Neural cell (in vitro differentiated cells): ENCODE results near the gene ECM1. TPM values are rescaled to one million over a fixed set of nuclear protein-coding genes. Genes with fewer than 3 reads are reported as not detected.
A peak's percentile ranks its signal among the peaks of the same experiment; 100 is the strongest.

Experiments
- H2AFZ ChIP-seq: fragments of 200-600, 300-800 bp; sonication (generic), shearing (Covaris generic); 2 replicates; pipeline ENCODE4 v1.6.0; 2014; ENCODE audit warnings: low read depth, mild to moderate bottlenecking, antibody characterized with exemption, low read length, moderate library complexity
- H3F3A ChIP-seq: fragments of 200-600 bp; shearing (Covaris generic); 2 replicates; pipeline ENCODE4 v1.6.1; 2016; ENCODE audit warnings: mild to moderate bottlenecking, moderate library complexity, mixed read lengths, antibody characterized with exemption, low read length; ENCODE audit not compliant: insufficient read depth, poor library complexity, severe bottlenecking
- H3K27ac ChIP-seq: fragments of 200-600, 300-800 bp; sonication (generic), shearing (Covaris generic); 2 replicates; pipeline ENCODE4 v1.5.1; 2014; ENCODE audit warnings: mild to moderate bottlenecking, low read length, moderate library complexity
- H3K27me3 ChIP-seq: fragments of 300-800, 200-600 bp; sonication (generic), shearing (Covaris generic); 2 replicates; pipeline ENCODE4 v1.6.0; 2014; ENCODE audit warnings: mild to moderate bottlenecking, low read depth, low read length, moderate library complexity; ENCODE audit not compliant: insufficient read depth
- H3K36me3 ChIP-seq: fragments of 300-800, 200-600 bp; sonication (generic), shearing (Covaris generic); 2 replicates; pipeline ENCODE4 v1.5.1; 2014; ENCODE audit warnings: mild to moderate bottlenecking, antibody characterized with exemption, low read length, moderate library complexity; ENCODE audit not compliant: insufficient read depth
- H3K4me2 ChIP-seq: fragments of 300-800, 200-600 bp; sonication (generic), shearing (Covaris generic); 2 replicates; pipeline ENCODE4 v1.6.0; 2014; ENCODE audit warnings: mild to moderate bottlenecking, low read length
- H3K4me3 ChIP-seq: fragments of 300-800, 200-600 bp; sonication (generic), shearing (Covaris generic); 2 replicates; pipeline ENCODE4 v1.5.1; 2014; ENCODE audit warnings: mild to moderate bottlenecking, low read length, moderate library complexity
- H3K79me2 ChIP-seq: fragments of 200-600 bp; shearing (Covaris generic); replicated peaks from 2 replicates; pipeline ENCODE4 v1.6.0; 2014; ENCODE audit warnings: mild to moderate bottlenecking, low read length, moderate library complexity; ENCODE audit not compliant: insufficient read depth
- H3K9ac ChIP-seq: fragments of 300-800, 200-600 bp; sonication (generic), shearing (Covaris generic); 2 replicates; pipeline ENCODE4 v1.6.1; 2016; ENCODE audit warnings: mild to moderate bottlenecking, low read length, mixed read lengths
- H3K9me2 ChIP-seq: fragments of 200-600 bp; shearing (Covaris generic); 2 replicates; pipeline ENCODE4 v1.6.1; 2016; ENCODE audit warnings: mild to moderate bottlenecking, low read length, mixed read lengths; ENCODE audit not compliant: insufficient read depth
- H3K9me3 ChIP-seq: fragments of 200-600, 300-800 bp; sonication (generic), shearing (Covaris generic); 2 replicates; pipeline ENCODE4 v1.6.1; 2016; ENCODE audit warnings: mild to moderate bottlenecking, mixed run types, low read length, moderate library complexity, mixed read lengths
- H4K20me1 ChIP-seq: fragments of 200-600 bp; shearing (Covaris generic); 2 replicates; pipeline ENCODE4 v1.6.1; 2016; ENCODE audit warnings: mild to moderate bottlenecking, mixed run types; ENCODE audit not compliant: insufficient read depth
- CTCF ChIP-seq: fragments of 450-650 bp; IDR thresholded peaks from 2 replicates; pipeline ENCODE4 v1.5.1; 2014; ENCODE audit warnings: antibody characterized with exemption, mild to moderate bottlenecking, moderate library complexity; ENCODE audit not compliant: poor library complexity, severe bottlenecking
- EP300 ChIP-seq: fragments of 450-650 bp; conservative IDR thresholded peaks from 2 replicates; pipeline ENCODE4 v1.6.1; 2014; ENCODE audit warnings: antibody characterized with exemption, mild to moderate bottlenecking, moderate library complexity; ENCODE audit not compliant: poor library complexity, severe bottlenecking
- EZH2 ChIP-seq: fragments of 200-600, 300-800 bp; shearing (Covaris generic), sonication (generic); IDR thresholded peaks from 2 replicates; pipeline ENCODE4 v1.6.1; 2014; ENCODE audit warnings: antibody characterized with exemption, low read length, borderline replicate concordance, mild to moderate bottlenecking; ENCODE audit not compliant: insufficient read depth, poor library complexity, severe bottlenecking
- MXI1 ChIP-seq: fragments of 450-650 bp; conservative IDR thresholded peaks from 2 replicates; pipeline ENCODE4 v1.6.1; 2014; ENCODE audit warnings: antibody characterized with exemption, mild to moderate bottlenecking; ENCODE audit not compliant: poor library complexity, severe bottlenecking
- POLR2AphosphoS5 ChIP-seq: IDR thresholded peaks from 2 replicates; pipeline ENCODE4 v1.6.1; 2012
- RAD21 ChIP-seq: fragments of 450-650 bp; conservative IDR thresholded peaks from 2 replicates; pipeline ENCODE4 v1.6.1; 2014; ENCODE audit warnings: antibody characterized with exemption, mild to moderate bottlenecking, moderate library complexity
- REST ChIP-seq: IDR thresholded peaks from 2 replicates; pipeline ENCODE4 v1.6.1; 2012; ENCODE audit warnings: borderline replicate concordance
- SMC3 ChIP-seq: fragments of 450-650 bp; conservative IDR thresholded peaks from 2 replicates; pipeline ENCODE4 v1.6.1; 2014; ENCODE audit warnings: antibody characterized with exemption, mild to moderate bottlenecking, moderate library complexity; ENCODE audit not compliant: poor library complexity
- polyA plus RNA-seq: library from polyadenylated mRNA; depleted of rRNA; stranded (reverse); fragments of >200 nt; gene quantifications from 2 replicates; pipeline ENCODE4 v1.2.3, GENCODE V29; 2014

The ECM1 gene
- polyA plus RNA-seq, 1 donor from 2014 or later, result 2.3 TPM

- no peaks in the 10 kb centered on the region for H3F3A ChIP-seq
- no peaks in the 10 kb centered on the region for H3K79me2 ChIP-seq
- H3K9me3 ChIP-seq, result no peaks in the 10 kb centered on the region
- H3K27me3 ChIP-seq, result no peaks in the 10 kb centered on the region
- peak overlapping the region; percentile 81 for H3K4me2 ChIP-seq
- H3K9me2 ChIP-seq, result no peaks in the 10 kb centered on the region
- H2AFZ ChIP-seq, result peak overlapping the region; percentile 58
- peak overlapping the region; percentile 38 for H3K27ac ChIP-seq
- TF ChIP-seq CTCF (no peak), EZH2 (no peak), MXI1 (no peak)
- H3K36me3 ChIP-seq, result no peaks in the 10 kb centered on the region
- H3K4me3 ChIP-seq, result peak overlapping the region; percentile 78
- H3K9ac ChIP-seq, result peak overlapping the region; percentile 63
- no peaks in the 10 kb centered on the region for H4K20me1 ChIP-seq
Measured at GRCh38 chr1:150514913-150515327, 7.0 kb downstream of the ECM1 start.

- peak within 1 kb of the TSS; percentile 38 for H3K27ac ChIP-seq
- H3K36me3 ChIP-seq, result no peaks in the 10 kb centered on the region
Measured at GRCh38 chr1:150515328-150516049, 7.6 kb downstream of the ECM1 start, which contains the start of gene FALEC. TSS of gene FALEC (plus strand) at chr1:150515752.

More at GRCh38 chr1:150515328-150516049, 7.6 kb downstream of the ECM1 start, which contains the start of gene FALEC:
- Histone ChIP-seq H3F3A (no peaks in the 10 kb centered on the region), H3K9me2 (no peaks in the 10 kb centered on the region), H3K9ac (peak within 1 kb of the TSS; percentile 63), H3K4me2 (peak within 1 kb of the TSS; percentile 81), H3K4me3 (peak within 1 kb of the TSS; percentile 78), H2AFZ (peak within 1 kb of the TSS; percentile 58), H3K79me2 (no peaks in the 10 kb centered on the region), H3K27me3 (no peaks in the 10 kb centered on the region), H3K9me3 (no peaks in the 10 kb centered on the region), H4K20me1 (no peaks in the 10 kb centered on the region)
- TF ChIP-seq REST (peak; percentile 13), POLR2AphosphoS5 (peak; percentile 52), RAD21 (no peak), EP300 (no peak), EZH2 (no peak), SMC3 (no peak), MXI1 (peak; percentile 58)
